Measurements from ENCODE around the gene IGSF8.
"Not testable (repeated sequence)": the region's sequence is repeated elsewhere in the genome, so short reads cannot be mapped to it uniquely, and the experiment has no call there.

Gene IGSF8

GRCh38 chr1:160066829-160067745, 31.3 kb downstream of the IGSF8 start:
- DNase-seq (ENCODE audit: low spot score) = no peak

DNA sequence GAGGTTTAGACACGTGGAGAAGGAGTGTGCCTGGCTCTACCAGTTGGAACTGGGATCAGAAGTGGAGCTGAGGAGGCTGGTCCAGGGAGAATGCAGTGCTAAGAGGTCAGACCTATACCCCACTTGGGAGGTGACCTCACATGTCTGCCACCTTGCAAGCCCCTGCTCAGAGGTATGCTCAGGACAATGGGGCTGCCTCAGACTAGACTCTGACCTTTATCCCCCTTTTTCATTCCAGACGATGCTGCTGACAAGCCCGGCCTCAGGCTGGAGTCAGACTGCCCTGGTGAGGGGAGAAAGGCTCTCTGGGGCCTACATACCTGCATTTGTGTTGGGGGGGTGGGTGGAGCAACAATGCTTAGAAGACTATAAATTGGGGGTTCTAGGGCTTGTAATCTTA, 33.7 kb downstream of the IGSF8 start:
- DNase-seq (ENCODE audit: low spot score) = no peak

DNA sequence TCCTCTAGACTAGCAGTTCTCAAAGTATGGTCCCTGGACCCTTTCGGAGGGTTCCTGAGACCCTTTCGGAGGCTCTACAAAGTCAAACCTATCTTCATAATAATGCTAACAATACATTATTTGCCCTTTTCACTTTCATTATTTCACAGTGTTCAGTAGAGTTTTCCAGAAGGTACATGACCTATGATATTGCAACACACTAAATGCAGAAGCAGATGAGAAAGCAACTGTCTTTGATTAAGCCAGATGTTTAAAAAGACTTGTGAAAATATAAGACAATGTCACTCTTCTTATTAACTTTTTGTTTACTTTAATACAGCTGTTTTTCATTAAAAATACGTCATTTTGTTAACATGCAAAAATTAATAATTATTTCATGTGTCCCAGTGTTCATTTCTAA, 34.3 kb downstream of the IGSF8 start:
- DNase-seq (ENCODE audit: low spot score) = no peak

GRCh38 chr1:160063176-160063575, 35.2 kb downstream of the IGSF8 start:
- DNase-seq (ENCODE audit: low spot score) = no peak

GRCh38 chr1:160062230-160062532, 36.2 kb downstream of the IGSF8 start:
- no peak for DNase-seq (ENCODE audit: low spot score)

- DNase-seq (ENCODE audit: low spot score) = no peak
Measured at GRCh38 chr1:160061369-160062229, 36.8 kb downstream of the IGSF8 start.

DNA sequence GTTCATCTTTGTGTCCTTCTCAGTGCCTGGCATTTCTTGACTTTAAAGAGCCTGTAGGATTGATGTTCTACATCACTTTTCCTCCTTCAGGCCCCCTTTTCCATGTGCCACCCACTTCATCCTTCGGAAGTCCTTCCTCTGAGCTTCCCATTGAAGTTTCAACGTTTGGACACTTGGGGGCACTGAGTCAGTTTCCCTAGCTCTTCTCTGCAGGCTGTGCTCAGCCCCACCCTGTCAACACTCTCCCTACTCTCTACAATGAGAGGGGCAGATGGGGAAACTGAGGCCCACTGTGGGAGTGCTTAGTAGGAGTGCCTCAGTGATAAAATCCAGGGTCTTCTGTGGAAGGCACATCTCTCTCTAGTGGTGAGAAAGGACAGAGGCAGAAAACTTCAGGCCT, 40.3 kb downstream of the IGSF8 start:
- DNase-seq (ENCODE audit: low spot score) = no peak

- DNase-seq (ENCODE audit: low spot score) = no peak
Measured at GRCh38 chr1:160056648-160057169, 41.7 kb downstream of the IGSF8 start.

- no peak for DNase-seq (ENCODE audit: low spot score)
Measured at GRCh38 chr1:160053548-160054365, 44.7 kb downstream of the IGSF8 start.

DNA sequence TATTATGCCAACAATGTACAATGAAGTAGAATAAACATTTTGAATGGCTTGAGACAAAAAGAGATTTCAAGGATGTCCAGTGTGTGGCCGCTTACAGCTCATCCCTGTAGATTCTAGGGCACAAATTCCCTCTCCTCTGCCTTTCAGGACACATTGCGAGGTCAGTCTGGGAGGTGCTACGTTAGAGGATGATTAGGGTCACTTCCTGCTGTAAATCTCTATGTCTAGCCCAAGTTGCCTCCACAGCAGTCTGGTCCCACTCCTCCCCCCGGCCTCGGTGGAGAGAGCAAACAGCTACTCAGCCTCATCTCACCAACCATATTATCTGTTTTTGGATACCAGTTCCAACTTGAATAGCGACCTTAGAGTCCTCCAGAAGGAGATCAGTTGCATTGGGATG, 45.5 kb downstream of the IGSF8 start:
- DNase-seq (ENCODE audit: low spot score) = no peak

GRCh38 chr1:160050619-160051018, 47.8 kb downstream of the IGSF8 start:
- DNase-seq (ENCODE audit: low spot score) = no peak

GRCh38 chr1:160050182-160050581, 48.2 kb downstream of the IGSF8 start:
- not testable (repeated sequence) for DNase-seq (ENCODE audit: low spot score)

GRCh38 chr1:160049101-160049500, 49.3 kb downstream of the IGSF8 start:
- no peak for DNase-seq (ENCODE audit: low spot score)

- no peak for DNase-seq (ENCODE audit: low spot score)
Measured at GRCh38 chr1:160048335-160048734, 50.1 kb downstream of the IGSF8 start.

- no peak for DNase-seq (ENCODE audit: low spot score)
Measured at GRCh38 chr1:160047111-160047991, 51.1 kb downstream of the IGSF8 start.

DNA sequence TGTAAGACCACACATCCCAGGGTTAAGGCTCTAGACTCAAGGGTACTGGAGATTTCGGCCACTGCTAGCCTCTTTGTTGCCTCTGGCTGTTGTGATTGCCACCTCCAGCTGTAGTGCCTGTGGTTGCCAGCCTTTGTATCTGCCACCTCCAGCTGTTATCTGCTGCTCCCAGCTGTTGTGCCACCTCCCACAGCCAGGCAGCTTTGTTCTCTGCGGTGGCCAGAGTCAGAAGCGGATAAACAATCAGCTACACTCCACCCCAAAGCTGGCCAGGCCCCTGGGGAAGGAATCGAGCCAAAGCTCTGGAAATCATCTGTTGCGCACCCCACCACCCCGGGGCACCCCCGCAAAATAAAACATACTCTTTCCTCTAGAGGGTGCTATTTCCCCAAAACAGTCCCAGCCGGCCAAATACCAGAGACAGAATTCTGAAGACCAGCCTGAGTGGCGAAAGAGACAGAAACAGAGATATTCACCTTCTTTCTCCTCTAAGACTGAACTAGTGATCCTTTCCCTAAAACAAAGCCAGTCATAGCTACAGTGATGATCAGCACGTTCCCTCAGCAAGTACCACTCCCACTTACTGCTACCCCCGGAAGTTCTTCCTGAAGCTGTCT, 51.8 kb downstream of the IGSF8 start:
- peak; percentile 70 for DNase-seq (ENCODE audit: low spot score)

- no peak for DNase-seq (ENCODE audit: low spot score)
Measured at GRCh38 chr1:160045653-160046052, 52.8 kb downstream of the IGSF8 start.

- no peak for DNase-seq (ENCODE audit: low spot score)
Measured at GRCh38 chr1:160043543-160043942, 54.9 kb downstream of the IGSF8 start.
